ENCODE results near the gene TMEM132A.

DNA sequence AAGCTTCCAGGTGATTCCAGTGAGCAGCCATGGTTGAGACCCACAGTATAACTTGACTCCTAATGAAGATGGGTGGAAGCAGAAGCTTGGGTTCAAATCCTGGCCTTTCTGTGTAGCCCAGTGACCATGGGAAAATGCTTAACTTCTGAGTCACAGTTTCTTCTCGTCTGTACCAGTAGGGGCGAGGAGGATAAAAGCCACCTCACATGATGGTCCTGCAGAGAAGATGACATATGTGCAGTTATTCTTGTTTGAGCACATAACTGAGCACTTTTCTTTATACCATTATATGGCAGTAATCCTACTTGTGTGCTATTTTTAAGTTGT is 5.4 kb upstream of the TMEM132A start:
- TF ChIP-seq TP53 (CRISPR knock-in tag; IDR thresholded peaks at IDR 0.05), result no peak
- no peak for TF ChIP-seq ZNF512 (CRISPR knock-in tag; IDR thresholded peaks at IDR 0.05; ENCODE audit: borderline replicate concordance)
- TF ChIP-seq, protein P1, sequence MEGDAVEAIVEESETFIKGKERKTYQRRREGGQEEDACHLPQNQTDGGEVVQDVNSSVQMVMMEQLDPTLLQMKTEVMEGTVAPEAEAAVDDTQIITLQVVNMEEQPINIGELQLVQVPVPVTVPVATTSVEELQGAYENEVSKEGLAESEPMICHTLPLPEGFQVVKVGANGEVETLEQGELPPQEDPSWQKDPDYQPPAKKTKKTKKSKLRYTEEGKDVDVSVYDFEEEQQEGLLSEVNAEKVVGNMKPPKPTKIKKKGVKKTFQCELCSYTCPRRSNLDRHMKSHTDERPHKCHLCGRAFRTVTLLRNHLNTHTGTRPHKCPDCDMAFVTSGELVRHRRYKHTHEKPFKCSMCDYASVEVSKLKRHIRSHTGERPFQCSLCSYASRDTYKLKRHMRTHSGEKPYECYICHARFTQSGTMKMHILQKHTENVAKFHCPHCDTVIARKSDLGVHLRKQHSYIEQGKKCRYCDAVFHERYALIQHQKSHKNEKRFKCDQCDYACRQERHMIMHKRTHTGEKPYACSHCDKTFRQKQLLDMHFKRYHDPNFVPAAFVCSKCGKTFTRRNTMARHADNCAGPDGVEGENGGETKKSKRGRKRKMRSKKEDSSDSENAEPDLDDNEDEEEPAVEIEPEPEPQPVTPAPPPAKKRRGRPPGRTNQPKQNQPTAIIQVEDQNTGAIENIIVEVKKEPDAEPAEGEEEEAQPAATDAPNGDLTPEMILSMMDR (IDR thresholded peaks at IDR 0.05), result no peak
- TF ChIP-seq IRF1 (CRISPR knock-in tag; IDR thresholded peaks at IDR 0.05), result no peak
- no peak for TF ChIP-seq RELA (CRISPR knock-in tag; IDR thresholded peaks at IDR 0.05; ENCODE audit: borderline replicate concordance)
- TF ChIP-seq, protein P2, sequence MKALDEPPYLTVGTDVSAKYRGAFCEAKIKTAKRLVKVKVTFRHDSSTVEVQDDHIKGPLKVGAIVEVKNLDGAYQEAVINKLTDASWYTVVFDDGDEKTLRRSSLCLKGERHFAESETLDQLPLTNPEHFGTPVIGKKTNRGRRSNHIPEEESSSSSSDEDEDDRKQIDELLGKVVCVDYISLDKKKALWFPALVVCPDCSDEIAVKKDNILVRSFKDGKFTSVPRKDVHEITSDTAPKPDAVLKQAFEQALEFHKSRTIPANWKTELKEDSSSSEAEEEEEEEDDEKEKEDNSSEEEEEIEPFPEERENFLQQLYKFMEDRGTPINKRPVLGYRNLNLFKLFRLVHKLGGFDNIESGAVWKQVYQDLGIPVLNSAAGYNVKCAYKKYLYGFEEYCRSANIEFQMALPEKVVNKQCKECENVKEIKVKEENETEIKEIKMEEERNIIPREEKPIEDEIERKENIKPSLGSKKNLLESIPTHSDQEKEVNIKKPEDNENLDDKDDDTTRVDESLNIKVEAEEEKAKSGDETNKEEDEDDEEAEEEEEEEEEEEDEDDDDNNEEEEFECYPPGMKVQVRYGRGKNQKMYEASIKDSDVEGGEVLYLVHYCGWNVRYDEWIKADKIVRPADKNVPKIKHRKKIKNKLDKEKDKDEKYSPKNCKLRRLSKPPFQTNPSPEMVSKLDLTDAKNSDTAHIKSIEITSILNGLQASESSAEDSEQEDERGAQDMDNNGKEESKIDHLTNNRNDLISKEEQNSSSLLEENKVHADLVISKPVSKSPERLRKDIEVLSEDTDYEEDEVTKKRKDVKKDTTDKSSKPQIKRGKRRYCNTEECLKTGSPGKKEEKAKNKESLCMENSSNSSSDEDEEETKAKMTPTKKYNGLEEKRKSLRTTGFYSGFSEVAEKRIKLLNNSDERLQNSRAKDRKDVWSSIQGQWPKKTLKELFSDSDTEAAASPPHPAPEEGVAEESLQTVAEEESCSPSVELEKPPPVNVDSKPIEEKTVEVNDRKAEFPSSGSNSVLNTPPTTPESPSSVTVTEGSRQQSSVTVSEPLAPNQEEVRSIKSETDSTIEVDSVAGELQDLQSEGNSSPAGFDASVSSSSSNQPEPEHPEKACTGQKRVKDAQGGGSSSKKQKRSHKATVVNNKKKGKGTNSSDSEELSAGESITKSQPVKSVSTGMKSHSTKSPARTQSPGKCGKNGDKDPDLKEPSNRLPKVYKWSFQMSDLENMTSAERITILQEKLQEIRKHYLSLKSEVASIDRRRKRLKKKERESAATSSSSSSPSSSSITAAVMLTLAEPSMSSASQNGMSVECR (CRISPR knock-in tag; IDR thresholded peaks at IDR 0.05; ENCODE audit: borderline replicate concordance), result no peak
- TF ChIP-seq FOXJ3 (CRISPR knock-in tag; IDR thresholded peaks at IDR 0.05; ENCODE audit: borderline replicate concordance), result no peak
- TF ChIP-seq NR2C2 (CRISPR knock-in tag; IDR thresholded peaks at IDR 0.05), result no peak
